ENCODE results near the gene NMD3. TPM values are rescaled to one million over a fixed set of nuclear protein-coding genes. Genes with fewer than 3 reads are reported as not detected.
A peak's percentile ranks its signal among the peaks of the same experiment; 100 is the strongest.

Gene NMD3
- total and polyA plus RNA-seq, 2 of the 13 experiments (the other 11 are each of a cell fraction or from before 2014, with no cell fraction given): 44.2 to 55.2 TPM

- TF ChIP-seq ZNF275 (CRISPR knock-in tag; IDR thresholded peaks at IDR 0.05; ENCODE audit: borderline replicate concordance): no peak
- no peak for TF ChIP-seq ZNF766 (CRISPR knock-in tag; IDR thresholded peaks at IDR 0.05; ENCODE audit: borderline replicate concordance)
- peak; percentile 87; the same call in 1 of the 2 replicates for TF ChIP-seq YEATS4 (CRISPR knock-in tag; IDR thresholded peaks at IDR 0.05; ENCODE audit: borderline replicate concordance)
- TF ChIP-seq TMF1 (CRISPR knock-in tag; IDR thresholded peaks at IDR 0.05; ENCODE audit: low read depth): peak; percentile 51; the same call in 1 of the 2 replicates
- TF ChIP-seq MIXL1 (CRISPR knock-in tag; IDR thresholded peaks at IDR 0.05): peak; percentile 59; the same call in 1 of the 2 replicates
- TF ChIP-seq GFI1 (CRISPR knock-in tag; IDR thresholded peaks at IDR 0.05; ENCODE audit: borderline replicate concordance): peak; percentile 47; the same call in 1 of the 2 replicates
- no peak; the same call in 1 of the 2 replicates for TF ChIP-seq FOXJ3 (CRISPR knock-in tag; IDR thresholded peaks at IDR 0.05; ENCODE audit: borderline replicate concordance)
- peak; percentile 62; the same call in 1 of the 2 replicates for TF ChIP-seq MLXIP (CRISPR knock-in tag; IDR thresholded peaks at IDR 0.05; ENCODE audit: borderline replicate concordance)
- TF ChIP-seq FLYWCH1 (CRISPR knock-in tag; IDR thresholded peaks at IDR 0.05): no peak
- TF ChIP-seq MED8 (CRISPR knock-in tag; IDR thresholded peaks at IDR 0.05; ENCODE audit: insufficient replicate concordance): no peak
- peak; percentile 68 for TF ChIP-seq ZSCAN29 (CRISPR knock-in tag; conservative IDR thresholded peaks at IDR 0.05)
- TF ChIP-seq KAT8 (CRISPR knock-in tag; IDR thresholded peaks at IDR 0.05): peak; percentile 89
- TF ChIP-seq CAMTA2 (CRISPR knock-in tag; IDR thresholded peaks at IDR 0.05; ENCODE audit: borderline replicate concordance): no peak
- TF ChIP-seq GATAD2A (CRISPR knock-in tag; IDR thresholded peaks at IDR 0.05): peak; percentile 30; the same call in 1 of the 2 replicates
- no peak for TF ChIP-seq RFXANK (CRISPR knock-in tag; IDR thresholded peaks at IDR 0.05)
- peak; percentile 81; the same call in 1 of the 2 replicates for TF ChIP-seq SAP130 (CRISPR knock-in tag; IDR thresholded peaks at IDR 0.05; ENCODE audit: low read depth)
- peak; percentile 88; the same call in 1 of the 2 replicates for TF ChIP-seq KDM5B (CRISPR knock-in tag; IDR thresholded peaks at IDR 0.05; ENCODE audit: borderline replicate concordance)
- no peak for TF ChIP-seq ZBTB44 (CRISPR knock-in tag; IDR thresholded peaks at IDR 0.05)
- TF ChIP-seq FOXP1 (IDR thresholded peaks at IDR 0.05): no peak
- no peak for TF ChIP-seq FOXP1 (CRISPR knock-in tag; IDR thresholded peaks at IDR 0.05)
- TF ChIP-seq PCBP2 (optimal IDR thresholded peaks at IDR 0.05; ENCODE audit: low read depth, low read length, poor library complexity, severe bottlenecking): no peak
- peak; percentile 80 for TF ChIP-seq CREM (IDR thresholded peaks at IDR 0.05)
- TF ChIP-seq CREM (CRISPR knock-in tag; IDR thresholded peaks at IDR 0.05): no peak
- no peak for TF ChIP-seq U2AF2 (IDR thresholded peaks at IDR 0.05; ENCODE audit: low read depth, low read length)
- TF ChIP-seq YY1 (IDR thresholded peaks at IDR 0.05; ENCODE audit: insufficient read depth, insufficient replicate concordance, low read depth, low read length): peak; percentile 55
- TF ChIP-seq REL (CRISPR knock-in tag; conservative IDR thresholded peaks at IDR 0.05): no peak
Observed at GRCh38 chr3:161220850-161221753, at the start of gene NMD3 (continued).
